SH-SY5Y (cell line): ENCODE measurements around the gene PIK3C2G.

ENCODE experiments used
- GATA2 ChIP-seq: IDR thresholded peaks from 2 replicates; pipeline ENCODE4 v1.6.1; 2011; ENCODE audit warnings: mild to moderate bottlenecking, low read depth, low read length
- GATA3 ChIP-seq: IDR thresholded peaks from 2 replicates; pipeline ENCODE4 v1.6.1; 2011; ENCODE audit warnings: low read depth, mild to moderate bottlenecking, low read length, moderate library complexity

The PIK3C2G gene

DNA sequence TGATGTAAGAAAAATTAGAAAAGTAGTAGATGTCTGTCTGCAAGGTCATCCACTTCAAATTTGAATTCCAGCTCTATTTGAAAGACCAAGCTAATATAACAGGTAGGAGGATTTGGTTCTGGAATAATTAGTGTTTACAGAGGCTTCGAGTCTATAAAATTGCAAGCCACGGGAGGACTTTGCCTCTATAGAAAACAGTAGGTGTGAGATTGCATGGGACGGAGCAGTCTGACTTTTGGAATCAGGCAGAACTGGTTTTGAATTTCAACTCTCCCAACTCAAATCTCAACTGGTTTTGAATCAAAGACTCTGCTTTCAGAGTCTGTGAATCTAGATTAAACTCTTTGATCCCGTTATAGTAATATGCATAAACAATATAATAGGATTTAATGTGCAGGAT, 82.4 kb downstream of the PIK3C2G start:
- TF ChIP-seq GATA2, result no peak
- TF ChIP-seq GATA3, result no peak

DNA sequence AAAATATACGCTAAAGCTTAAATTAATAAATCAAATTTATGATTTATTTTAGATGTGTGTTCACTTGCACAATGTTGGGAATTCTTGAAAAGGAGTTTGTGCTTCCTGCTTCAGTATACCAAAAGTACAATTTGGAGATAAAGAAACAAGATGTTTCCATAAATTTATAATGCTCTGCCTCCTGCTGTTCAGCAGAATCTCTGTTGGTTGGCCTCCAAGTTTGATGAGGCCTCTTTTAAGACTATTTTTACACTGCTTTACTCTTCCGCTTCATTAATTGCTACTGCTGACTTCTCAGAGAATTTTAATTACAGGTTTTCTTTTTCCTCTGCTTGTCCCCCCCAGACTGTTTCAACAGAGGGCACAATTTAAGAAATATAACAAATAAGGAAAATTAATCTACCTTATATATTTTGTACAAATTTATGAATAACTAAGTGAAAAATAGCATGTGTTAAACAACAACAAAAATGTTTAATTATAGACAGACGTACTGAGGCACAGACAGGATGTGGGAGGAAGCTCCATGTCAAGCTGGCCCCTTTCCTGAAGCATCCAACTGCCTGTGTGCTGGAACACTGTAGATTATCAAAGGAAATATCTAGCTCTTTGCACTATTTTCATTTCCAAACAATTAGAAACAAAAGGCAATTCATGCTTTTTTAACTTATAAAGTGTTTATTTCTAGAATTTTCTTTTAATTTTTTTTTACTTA, 83.9 kb downstream of the PIK3C2G start:
- TF ChIP-seq GATA2 (no peak), GATA3 (no peak)

DNA sequence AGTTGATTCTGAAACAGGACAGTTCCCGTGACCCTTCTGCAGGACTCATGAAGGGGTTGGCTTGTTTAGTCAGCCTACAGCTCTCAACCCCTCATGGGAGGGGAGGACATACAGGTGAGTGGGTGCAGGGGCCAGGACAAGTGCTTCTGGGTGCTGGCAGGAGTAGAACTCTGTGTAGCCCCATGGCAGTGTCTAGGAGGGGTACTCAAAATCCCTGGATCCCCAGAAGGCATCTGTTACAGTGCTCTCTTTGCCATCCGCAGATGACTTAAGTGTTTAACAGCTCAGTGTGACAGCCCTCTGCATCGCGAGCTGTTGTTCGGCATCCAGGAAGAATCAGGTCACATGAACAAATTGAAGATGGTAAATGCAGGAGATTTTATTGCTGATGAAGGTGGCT, 91.0 kb downstream of the PIK3C2G start:
- TF ChIP-seq GATA2 (no peak), GATA3 (no peak)

DNA sequence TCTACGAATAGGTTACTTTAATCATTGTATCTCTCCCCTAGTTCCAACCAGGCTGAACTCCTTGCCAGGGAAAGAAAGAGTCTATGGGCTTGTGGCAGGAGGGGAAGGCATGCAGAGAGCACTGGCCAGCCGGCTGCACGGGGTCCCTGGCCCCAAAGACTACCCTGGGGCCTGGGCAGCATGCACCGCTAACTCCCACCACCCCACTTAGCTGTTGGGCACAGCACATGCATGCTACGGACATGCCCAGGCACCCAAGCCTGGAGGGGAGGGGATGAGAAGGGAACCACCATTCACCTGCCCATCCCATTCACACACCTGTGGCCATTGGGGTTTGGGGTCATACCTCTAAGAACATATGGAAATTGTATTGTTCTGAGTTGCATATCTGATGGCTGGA, 94.1 kb downstream of the PIK3C2G start:
- TF ChIP-seq GATA3 (no peak), GATA2 (no peak)

DNA sequence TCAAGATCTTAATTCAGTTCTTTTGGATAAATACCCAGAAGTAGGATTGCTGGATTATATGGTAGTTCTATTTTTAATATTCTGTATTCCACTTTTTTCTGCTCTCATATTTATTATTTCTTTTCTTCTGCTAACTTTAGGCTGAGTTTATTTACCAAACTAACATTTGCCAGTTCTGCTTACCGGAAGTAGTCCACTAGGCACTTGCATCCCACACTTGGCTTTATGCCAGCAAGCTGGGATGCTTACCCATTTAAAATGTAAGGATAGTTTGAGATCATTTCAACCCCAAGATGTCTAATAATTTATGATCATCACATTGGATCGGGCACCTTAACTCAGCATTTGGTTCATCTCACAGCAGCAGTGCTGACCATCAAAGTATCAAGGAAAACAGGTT, 96.8 kb downstream of the PIK3C2G start:
- no peak for TF ChIP-seq GATA3
- no peak for TF ChIP-seq GATA2

- no peak for TF ChIP-seq GATA2
- no peak for TF ChIP-seq GATA3
Observed at GRCh38 chr12:18358930-18359329, 97.6 kb downstream of the PIK3C2G start.

DNA sequence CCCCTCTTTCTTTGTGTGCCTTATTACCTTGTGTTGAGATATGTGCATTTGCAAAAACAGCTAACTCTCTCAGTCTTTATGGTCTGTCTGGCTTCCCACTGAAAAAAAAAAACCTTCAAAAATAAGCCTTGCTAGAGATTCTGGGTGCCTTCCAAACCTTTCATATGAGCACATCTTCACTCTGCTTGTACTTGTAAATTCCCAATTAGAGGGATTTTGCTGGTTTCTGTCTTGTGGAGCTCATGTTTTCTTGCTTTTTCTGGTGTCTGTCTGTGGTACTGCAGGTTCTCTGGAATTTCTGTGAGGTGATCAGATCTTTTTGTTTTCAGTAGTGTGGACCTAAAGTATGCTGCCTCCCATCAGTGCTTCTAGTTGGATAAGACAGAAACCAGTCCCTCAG, 100.1 kb downstream of the PIK3C2G start:
- TF ChIP-seq GATA2 (no peak), GATA3 (no peak)

- TF ChIP-seq GATA2 (no peak), GATA3 (no peak)
Observed at GRCh38 chr12:18363321-18363720, 102.0 kb downstream of the PIK3C2G start.

DNA sequence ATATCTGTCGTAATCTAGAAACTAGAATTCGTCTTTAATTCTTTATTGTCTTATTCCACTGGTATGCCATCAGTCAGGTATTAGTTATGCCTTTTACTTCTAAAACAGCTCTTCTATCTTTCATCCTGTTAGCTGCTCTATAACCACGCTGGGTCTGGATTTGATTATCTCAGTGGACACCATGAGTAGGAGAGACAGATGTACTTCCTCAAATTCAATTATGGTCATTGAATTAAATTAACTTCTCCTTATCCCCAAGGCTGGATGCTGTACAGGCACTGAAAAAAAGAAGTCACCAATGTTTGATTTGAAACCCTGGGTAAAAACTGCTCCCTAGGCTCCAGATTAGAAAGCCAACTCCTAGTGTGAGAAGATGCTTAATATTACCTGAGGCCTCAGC, 107.3 kb downstream of the PIK3C2G start:
- TF ChIP-seq GATA2 (no peak), GATA3 (no peak)

GRCh38 chr12:18373181-18373580, 111.9 kb downstream of the PIK3C2G start:
- TF ChIP-seq GATA2 (no peak), GATA3 (no peak)

GRCh38 chr12:18375131-18375530, 113.8 kb downstream of the PIK3C2G start:
- no peak for TF ChIP-seq GATA3
- TF ChIP-seq GATA2, result no peak

DNA sequence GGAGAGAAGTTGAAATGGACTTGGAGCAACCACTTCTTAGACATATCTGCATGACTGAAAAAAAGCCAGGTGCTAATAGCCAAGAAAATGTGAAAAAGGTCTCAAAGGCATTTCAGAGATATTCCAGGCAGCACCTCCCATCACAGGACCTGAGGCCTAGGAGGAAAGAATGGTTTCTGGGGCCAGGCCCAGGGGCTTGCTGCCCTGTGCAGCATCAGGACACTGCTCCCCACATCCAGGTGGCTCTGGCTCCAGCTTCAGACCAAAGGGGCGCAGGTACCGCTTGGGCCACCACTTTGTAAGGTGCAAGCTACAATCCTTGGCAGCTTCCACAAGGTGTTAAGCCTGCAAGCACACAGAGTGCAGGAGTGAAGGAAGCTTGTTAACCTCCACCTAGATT, 114.3 kb downstream of the PIK3C2G start:
- TF ChIP-seq GATA2, result no peak
- TF ChIP-seq GATA3, result no peak

DNA sequence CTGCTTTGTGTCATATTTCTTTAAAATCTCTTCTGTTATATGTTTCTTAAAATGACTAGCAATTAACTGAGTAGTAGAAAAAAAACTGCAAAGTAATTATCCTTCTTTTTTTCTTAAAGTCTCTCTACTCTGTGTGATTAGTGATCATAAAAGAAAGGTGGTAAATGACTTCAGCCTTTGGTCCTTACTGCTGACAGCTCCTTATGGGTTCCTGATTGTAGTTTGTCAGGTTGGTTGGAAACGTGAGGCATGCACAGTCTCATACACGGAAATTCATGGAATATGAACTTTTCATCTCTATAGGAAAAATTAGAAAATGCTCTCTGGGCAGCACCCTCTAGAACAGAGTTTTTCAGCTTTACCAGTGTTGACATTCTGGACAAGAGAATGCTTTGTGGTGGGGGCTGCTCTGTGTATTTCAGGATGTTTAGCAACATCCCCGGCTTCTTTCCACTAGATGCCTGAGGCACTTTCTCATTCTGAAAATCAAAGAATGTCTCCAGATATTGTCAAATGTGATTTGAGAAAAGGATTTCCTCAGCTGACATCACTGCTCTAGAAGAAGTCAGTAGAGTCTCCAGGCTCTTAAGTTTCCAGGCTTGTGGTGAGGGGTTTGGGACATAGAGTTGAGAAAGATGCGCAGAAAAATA, 121.0 kb downstream of the PIK3C2G start:
- no peak for TF ChIP-seq GATA3
- no peak for TF ChIP-seq GATA2

DNA sequence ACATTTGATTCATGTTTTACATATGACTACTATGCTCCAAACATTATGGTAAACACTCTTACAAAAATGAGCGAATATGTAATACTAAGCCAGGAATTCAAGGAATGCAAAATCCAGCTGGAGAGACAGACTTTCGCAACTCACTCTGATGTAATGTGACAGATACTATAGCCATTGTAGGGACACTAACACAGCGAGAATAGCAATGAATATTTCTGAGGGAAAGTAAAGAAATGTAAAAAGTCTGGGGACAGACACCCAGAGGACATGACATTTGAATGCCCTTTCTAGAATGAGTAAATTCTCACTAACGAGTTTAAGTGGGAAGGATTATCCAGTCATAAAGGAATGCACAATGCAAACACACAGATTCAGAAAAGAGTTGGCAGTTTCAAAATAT, 121.9 kb downstream of the PIK3C2G start:
- TF ChIP-seq GATA3 (no peak), GATA2 (no peak)

DNA sequence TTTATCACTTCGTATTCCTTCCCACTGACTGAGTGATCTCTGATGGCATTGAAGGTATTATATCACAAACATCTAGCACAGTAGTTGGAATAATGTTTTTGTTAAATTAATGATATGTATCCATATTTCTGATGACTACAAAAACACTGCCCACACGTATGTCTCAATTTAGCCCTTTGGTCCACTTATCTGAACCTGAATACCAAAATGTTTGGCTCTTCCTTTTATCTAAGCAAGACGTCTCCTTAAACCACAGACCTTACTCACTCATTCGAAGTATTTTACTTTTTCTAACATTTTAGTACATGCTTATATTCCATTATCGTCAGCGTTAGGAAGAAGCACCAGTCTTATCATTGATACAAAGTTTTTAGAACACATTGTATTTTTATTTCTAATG, 126.4 kb downstream of the PIK3C2G start:
- TF ChIP-seq GATA2, result no peak
- no peak for TF ChIP-seq GATA3
